Measurements from ENCODE around the gene DLG5.

DLG5 gene

DNA sequence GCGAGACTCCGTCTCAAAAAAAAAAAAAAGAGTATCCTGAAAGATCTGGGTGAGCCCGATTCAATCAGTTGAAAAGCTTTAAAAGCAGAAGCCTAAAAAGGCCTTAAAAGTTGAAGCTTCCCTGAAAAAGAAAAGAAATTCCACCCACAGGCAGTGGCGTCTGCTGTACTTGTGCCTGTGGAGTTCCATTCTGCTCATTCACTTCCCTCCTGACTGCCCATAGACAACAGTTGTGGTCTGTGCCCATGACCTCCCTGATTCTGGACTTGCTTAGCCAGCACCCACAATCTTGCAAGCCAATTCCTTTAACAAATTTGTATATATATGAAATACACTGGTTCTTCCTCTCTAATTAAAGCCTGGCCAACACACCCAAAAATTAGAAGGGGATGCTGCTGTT, 141.7 kb downstream of the DLG5 start:
- Histone ChIP-seq H2AFZ (ENCODE audit: low read depth, low read length, severe bottlenecking) (no peak overlapping the region), H3K4me3 (ENCODE audit: insufficient read depth, low read length, poor library complexity, severe bottlenecking) (no peak overlapping the region), H3K79me2 (ENCODE audit: insufficient read depth, low read length) (no peaks in the 10 kb centered on the region), H3K27ac (ENCODE audit: low read depth, low read length) (no peak overlapping the region), H3F3A (ENCODE audit: insufficient read depth) (no peaks in the 10 kb centered on the region), H3K9me2 (replicated peaks; ENCODE audit: insufficient read depth, low read length) (no peaks in the 10 kb centered on the region), H3K9me3 (ENCODE audit: insufficient read depth, low read length) (no peaks in the 10 kb centered on the region), H3K36me3 (ENCODE audit: low read length) (no peaks in the 10 kb centered on the region), H3K4me2 (ENCODE audit: low read depth, low read length, poor library complexity, severe bottlenecking) (no peak overlapping the region), H3K9ac (ENCODE audit: low read length) (no peak overlapping the region), H4K20me1 (ENCODE audit: low read depth, low read length) (no peaks in the 10 kb centered on the region), H3K27me3 (ENCODE audit: low read length) (no peaks in the 10 kb centered on the region)
- TF ChIP-seq, protein P1, sequence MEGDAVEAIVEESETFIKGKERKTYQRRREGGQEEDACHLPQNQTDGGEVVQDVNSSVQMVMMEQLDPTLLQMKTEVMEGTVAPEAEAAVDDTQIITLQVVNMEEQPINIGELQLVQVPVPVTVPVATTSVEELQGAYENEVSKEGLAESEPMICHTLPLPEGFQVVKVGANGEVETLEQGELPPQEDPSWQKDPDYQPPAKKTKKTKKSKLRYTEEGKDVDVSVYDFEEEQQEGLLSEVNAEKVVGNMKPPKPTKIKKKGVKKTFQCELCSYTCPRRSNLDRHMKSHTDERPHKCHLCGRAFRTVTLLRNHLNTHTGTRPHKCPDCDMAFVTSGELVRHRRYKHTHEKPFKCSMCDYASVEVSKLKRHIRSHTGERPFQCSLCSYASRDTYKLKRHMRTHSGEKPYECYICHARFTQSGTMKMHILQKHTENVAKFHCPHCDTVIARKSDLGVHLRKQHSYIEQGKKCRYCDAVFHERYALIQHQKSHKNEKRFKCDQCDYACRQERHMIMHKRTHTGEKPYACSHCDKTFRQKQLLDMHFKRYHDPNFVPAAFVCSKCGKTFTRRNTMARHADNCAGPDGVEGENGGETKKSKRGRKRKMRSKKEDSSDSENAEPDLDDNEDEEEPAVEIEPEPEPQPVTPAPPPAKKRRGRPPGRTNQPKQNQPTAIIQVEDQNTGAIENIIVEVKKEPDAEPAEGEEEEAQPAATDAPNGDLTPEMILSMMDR (IDR thresholded peaks at IDR 0.05; ENCODE audit: insufficient read depth, low read length, poor library complexity, severe bottlenecking) = no peak
- TF ChIP-seq EZH2phosphoT487 (conservative IDR thresholded peaks at IDR 0.05; ENCODE audit: low read length) = no peak

DNA sequence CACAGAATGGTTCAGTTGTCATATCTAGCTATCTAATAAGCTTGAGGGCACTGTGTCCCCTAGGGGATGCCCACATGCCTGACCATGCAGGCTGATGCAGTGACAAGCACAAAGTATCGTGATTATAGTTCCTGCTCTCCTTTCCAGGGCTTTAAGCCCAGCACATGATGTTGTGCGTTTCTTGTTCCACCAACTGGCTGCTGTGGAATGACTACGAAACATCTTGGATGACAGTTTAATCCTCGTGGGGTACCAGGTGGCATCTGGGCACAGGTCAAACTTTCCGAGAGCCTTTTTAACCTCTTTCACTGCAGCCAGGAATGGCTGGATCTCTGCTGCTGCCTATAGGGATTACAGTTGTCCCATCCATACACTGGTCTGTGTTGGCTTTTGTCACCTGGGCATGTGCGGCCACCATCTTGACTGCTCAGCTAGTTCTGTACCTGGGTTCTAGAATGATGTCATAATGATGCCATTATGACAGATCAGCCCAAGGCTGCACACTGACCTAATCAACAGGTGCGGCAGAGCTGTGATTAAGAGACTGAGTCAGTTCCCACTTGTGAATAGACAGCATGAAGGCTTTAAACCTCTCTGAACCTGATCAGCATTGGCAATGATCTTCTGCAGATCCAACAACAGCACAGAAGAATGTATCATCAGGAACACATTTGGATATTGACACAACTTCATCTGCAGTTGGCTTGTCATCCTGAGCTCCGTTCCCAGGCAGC, 144.1 kb downstream of the DLG5 start:
- no peak overlapping the region for H2AFZ ChIP-seq (ENCODE audit: low read depth, low read length, severe bottlenecking)
- TF ChIP-seq, protein P1 (IDR thresholded peaks at IDR 0.05; ENCODE audit: insufficient read depth, low read length, poor library complexity, severe bottlenecking) = no peak
- no peak for TF ChIP-seq EZH2phosphoT487 (conservative IDR thresholded peaks at IDR 0.05; ENCODE audit: low read length)
- no peak overlapping the region for H3K9ac ChIP-seq (ENCODE audit: low read length)
- no peak overlapping the region for H3K27ac ChIP-seq (ENCODE audit: low read depth, low read length)
- H3K79me2 ChIP-seq (ENCODE audit: insufficient read depth, low read length) = no peaks in the 10 kb centered on the region
- no peaks in the 10 kb centered on the region for H3K9me3 ChIP-seq (ENCODE audit: insufficient read depth, low read length)
- H3K4me3 ChIP-seq (ENCODE audit: insufficient read depth, low read length, poor library complexity, severe bottlenecking) = no peak overlapping the region
- H4K20me1 ChIP-seq (ENCODE audit: low read depth, low read length) = no peaks in the 10 kb centered on the region
- no peaks in the 10 kb centered on the region for H3K27me3 ChIP-seq (ENCODE audit: low read length)
- H3K9me2 ChIP-seq (replicated peaks; ENCODE audit: insufficient read depth, low read length) = no peaks in the 10 kb centered on the region
- H3F3A ChIP-seq (ENCODE audit: insufficient read depth) = no peaks in the 10 kb centered on the region
- H3K4me2 ChIP-seq (ENCODE audit: low read depth, low read length, poor library complexity, severe bottlenecking) = no peak overlapping the region
- H3K36me3 ChIP-seq (ENCODE audit: low read length) = no peaks in the 10 kb centered on the region

DNA sequence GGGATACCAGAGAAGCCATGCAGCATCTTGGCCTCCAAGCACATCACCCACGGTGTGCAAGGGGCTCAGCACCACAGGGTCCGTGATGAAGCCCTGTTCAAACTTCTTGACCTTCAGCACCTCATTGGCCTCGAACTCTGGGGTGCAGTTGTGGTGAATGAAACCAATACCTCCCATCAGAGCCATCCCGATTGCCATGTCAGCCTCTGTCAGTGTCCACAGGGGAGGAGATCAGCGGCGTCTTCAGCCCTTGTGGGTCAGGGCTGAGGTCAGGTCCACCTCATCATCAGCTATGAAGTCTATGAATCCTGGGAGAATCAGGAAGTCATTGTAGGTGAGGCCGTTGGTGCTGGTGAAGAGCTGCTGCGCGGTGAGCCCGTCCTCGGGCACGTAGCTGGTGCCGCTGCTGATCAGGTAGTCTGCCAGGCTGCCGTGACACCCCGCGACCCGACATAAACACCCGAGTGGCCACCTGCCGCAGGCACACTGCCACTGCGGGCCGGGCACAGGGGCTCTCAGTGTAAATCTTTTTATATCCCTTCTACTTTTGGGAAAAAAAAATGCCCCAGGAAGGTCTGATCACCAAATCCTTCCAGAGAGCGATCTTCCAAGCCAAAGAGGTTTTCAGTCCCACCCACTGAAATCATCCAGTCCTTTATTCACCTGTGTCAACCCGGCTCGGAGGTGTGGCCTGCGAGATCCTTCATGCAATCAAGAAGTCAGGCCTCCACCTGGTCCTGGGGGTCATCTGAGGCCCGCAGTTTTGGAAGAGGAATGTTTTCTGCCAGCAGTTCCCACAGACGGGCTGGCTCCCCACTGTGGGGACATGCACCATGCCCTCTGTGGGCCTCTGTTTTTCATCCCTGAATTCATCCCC, 144.9 kb downstream of the DLG5 start:
- H3K27me3 ChIP-seq (ENCODE audit: low read length) = no peaks in the 10 kb centered on the region
- no peaks in the 10 kb centered on the region for H3F3A ChIP-seq (ENCODE audit: insufficient read depth)
- H3K4me3 ChIP-seq (ENCODE audit: insufficient read depth, low read length, poor library complexity, severe bottlenecking) = no peak overlapping the region
- H2AFZ ChIP-seq (ENCODE audit: low read depth, low read length, severe bottlenecking) = no peak overlapping the region
- H3K36me3 ChIP-seq (ENCODE audit: low read length) = no peaks in the 10 kb centered on the region
- H3K9me2 ChIP-seq (replicated peaks; ENCODE audit: insufficient read depth, low read length) = no peaks in the 10 kb centered on the region
- no peaks in the 10 kb centered on the region for H4K20me1 ChIP-seq (ENCODE audit: low read depth, low read length)
- H3K9me3 ChIP-seq (ENCODE audit: insufficient read depth, low read length) = peaks cover 1% of the 10 kb centered on the region; the same call in 1 of the 2 replicates
- no peak for TF ChIP-seq EZH2phosphoT487 (conservative IDR thresholded peaks at IDR 0.05; ENCODE audit: low read length)
- TF ChIP-seq, protein P1 (IDR thresholded peaks at IDR 0.05; ENCODE audit: insufficient read depth, low read length, poor library complexity, severe bottlenecking) = no peak
- H3K27ac ChIP-seq (ENCODE audit: low read depth, low read length) = no peak overlapping the region
- H3K4me2 ChIP-seq (ENCODE audit: low read depth, low read length, poor library complexity, severe bottlenecking) = no peak overlapping the region
- no peak overlapping the region for H3K9ac ChIP-seq (ENCODE audit: low read length)
- H3K79me2 ChIP-seq (ENCODE audit: insufficient read depth, low read length) = no peaks in the 10 kb centered on the region

Measured in SU-DHL-6 (cell line).